SK-N-SH (cell line): Measurements from ENCODE around the gene MC2R.

Experiments used
- RXRA ChIP-seq: IDR thresholded peaks from 2 replicates; pipeline ENCODE4 v1.4.0; 2012; ENCODE audit warnings: low read depth, mild to moderate bottlenecking, borderline replicate concordance
- TF ChIP-seq, protein P1 (sequence below): fragments of 200-600 bp; sonication (generic); IDR thresholded peaks from 2 replicates; pipeline ENCODE4 v1.6.1; 2017; ENCODE audit warnings: antibody characterized with exemption, mild to moderate bottlenecking, moderate library complexity
- TF ChIP-seq, protein P2 (sequence below): IDR thresholded peaks from 2 replicates; pipeline ENCODE4 v1.4.0; 2012; ENCODE audit warnings: low read depth

DNA sequence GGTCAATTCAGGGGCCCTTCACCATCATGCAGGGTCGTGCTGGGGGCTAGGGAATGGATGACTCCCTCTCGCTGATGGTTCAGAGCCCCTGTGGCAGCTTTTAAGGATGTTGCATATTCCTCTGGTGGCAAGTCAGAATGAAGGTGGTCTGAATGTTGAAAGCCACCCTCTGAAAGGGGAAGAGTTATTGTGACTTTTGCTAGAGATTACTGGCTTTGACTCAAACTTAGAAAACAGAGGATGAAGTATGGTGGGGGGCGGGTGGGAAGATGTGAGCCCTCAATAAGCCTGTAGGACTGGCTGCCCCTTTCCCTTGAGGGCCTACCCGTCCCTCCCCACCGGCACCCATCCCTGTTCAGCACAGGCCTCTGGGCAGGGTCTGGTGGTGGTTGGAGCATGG lies 23.2 kb downstream of the MC2R start:
- TF ChIP-seq RXRA = no peak
- TF ChIP-seq, protein P1, sequence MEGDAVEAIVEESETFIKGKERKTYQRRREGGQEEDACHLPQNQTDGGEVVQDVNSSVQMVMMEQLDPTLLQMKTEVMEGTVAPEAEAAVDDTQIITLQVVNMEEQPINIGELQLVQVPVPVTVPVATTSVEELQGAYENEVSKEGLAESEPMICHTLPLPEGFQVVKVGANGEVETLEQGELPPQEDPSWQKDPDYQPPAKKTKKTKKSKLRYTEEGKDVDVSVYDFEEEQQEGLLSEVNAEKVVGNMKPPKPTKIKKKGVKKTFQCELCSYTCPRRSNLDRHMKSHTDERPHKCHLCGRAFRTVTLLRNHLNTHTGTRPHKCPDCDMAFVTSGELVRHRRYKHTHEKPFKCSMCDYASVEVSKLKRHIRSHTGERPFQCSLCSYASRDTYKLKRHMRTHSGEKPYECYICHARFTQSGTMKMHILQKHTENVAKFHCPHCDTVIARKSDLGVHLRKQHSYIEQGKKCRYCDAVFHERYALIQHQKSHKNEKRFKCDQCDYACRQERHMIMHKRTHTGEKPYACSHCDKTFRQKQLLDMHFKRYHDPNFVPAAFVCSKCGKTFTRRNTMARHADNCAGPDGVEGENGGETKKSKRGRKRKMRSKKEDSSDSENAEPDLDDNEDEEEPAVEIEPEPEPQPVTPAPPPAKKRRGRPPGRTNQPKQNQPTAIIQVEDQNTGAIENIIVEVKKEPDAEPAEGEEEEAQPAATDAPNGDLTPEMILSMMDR = no peak
- TF ChIP-seq, protein P2, sequence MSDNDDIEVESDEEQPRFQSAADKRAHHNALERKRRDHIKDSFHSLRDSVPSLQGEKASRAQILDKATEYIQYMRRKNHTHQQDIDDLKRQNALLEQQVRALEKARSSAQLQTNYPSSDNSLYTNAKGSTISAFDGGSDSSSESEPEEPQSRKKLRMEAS = no peak
